G401.6 (cell line): ENCODE measurements around the gene NFKBIB.
A peak's percentile ranks its signal among the peaks of the same experiment; 100 is the strongest.
"Not testable (repeated sequence)": the region's sequence is repeated elsewhere in the genome, so short reads cannot be mapped to it uniquely, and the experiment has no call there.

Experiments
- FAIRE-seq: peaks from 2 replicates; lab custom pipeline; 2012; peaks lifted over from hg19 to GRCh38; lab: Jason Lieb, UNC

Gene NFKBIB

GRCh38 chr19:38899447-38900201 is at the start of gene NFKBIB, which contains the start of gene SIRT2:
Gene NFKBIB (plus strand): TSS chr19:38899969. CDS start chr19:38900033, 64 bp downstream.
Gene SIRT2 (minus strand): TSS chr19:38899618. CDS start chr19:38899521, 97 bp downstream.
- peak; percentile 99 for FAIRE-seq

- FAIRE-seq, result peak; percentile 100
Measured at GRCh38 chr19:38850436-38850975, 49.3 kb upstream of the NFKBIB start.

- no peak for FAIRE-seq
Measured at GRCh38 chr19:38850976-38851621, 48.7 kb upstream of the NFKBIB start.

- FAIRE-seq, result no peak
Measured at GRCh38 chr19:38851622-38852230, 48.0 kb upstream of the NFKBIB start.

- FAIRE-seq, result no peak
Measured at GRCh38 chr19:38852231-38853044, 47.3 kb upstream of the NFKBIB start.

- FAIRE-seq, result no peak
Measured at GRCh38 chr19:38853214-38853613, 46.6 kb upstream of the NFKBIB start.

- FAIRE-seq, result not testable (repeated sequence)
Measured at GRCh38 chr19:38854961-38855360, 44.8 kb upstream of the NFKBIB start.

- FAIRE-seq, result not testable (repeated sequence)
Measured at GRCh38 chr19:38855751-38856150, 44.0 kb upstream of the NFKBIB start.

GRCh38 chr19:38856813-38857212 is 43.0 kb upstream of the NFKBIB start:
- no peak for FAIRE-seq

GRCh38 chr19:38859631-38860204 is 40.1 kb upstream of the NFKBIB start:
- FAIRE-seq, result not testable (repeated sequence)

- FAIRE-seq, result peak; percentile 97
Measured at GRCh38 chr19:38861368-38861767, 38.4 kb upstream of the NFKBIB start.

- no peak for FAIRE-seq
Measured at GRCh38 chr19:38862321-38863059, 37.3 kb upstream of the NFKBIB start.

GRCh38 chr19:38867171-38867780 is 32.5 kb upstream of the NFKBIB start:
- peak; percentile 93 for FAIRE-seq

- no peak for FAIRE-seq
Measured at GRCh38 chr19:38868551-38868950, 31.2 kb upstream of the NFKBIB start.

- no peak for FAIRE-seq
Measured at GRCh38 chr19:38869160-38869835, 30.5 kb upstream of the NFKBIB start.

- FAIRE-seq, result no peak
Measured at GRCh38 chr19:38869836-38870607, 29.7 kb upstream of the NFKBIB start.

- no peak for FAIRE-seq
Measured at GRCh38 chr19:38870612-38871011, 29.2 kb upstream of the NFKBIB start.

GRCh38 chr19:38873400-38873799 is 26.4 kb upstream of the NFKBIB start:
- not testable (repeated sequence) for FAIRE-seq
